IMR-90 (cell line): ENCODE measurements around the gene NPAS3. TPM values are rescaled to one million over a fixed set of nuclear protein-coding genes. Genes with fewer than 3 reads are reported as not detected.

ENCODE experiments used
- ATAC-seq: fragments of 200-7000 bp; cut with Tn5 transposase; 2 replicates; pipeline ENCODE4 v1.9.1; 2020; ENCODE audit warnings: low read depth, mild to moderate bottlenecking, moderate library complexity
- BruUV-seq: library from RNA; stranded (reverse); fragments of 400-500 nt; replicated peaks from 2 replicates; lab custom pipeline; 2021; lab: Mats Ljungman, UMichigan
- CTCF ChIA-PET: fragments of 300-600 bp; formaldehyde crosslinking; extraction: SDS; loops from one replicate; lab custom pipeline; 2021; ENCODE audit warnings: antibody characterized with exemption; lab: Yijun Ruan, JAX
- POLR2A ChIA-PET: fragments of 300-600 bp; sonication (Branson Sonifier 250); formaldehyde crosslinking; loops from one replicate; lab custom pipeline; 2022; ENCODE audit warnings: antibody characterized with exemption; ENCODE audit not compliant: unreplicated experiment; lab: Charles Lee
- DNase-seq: peaks from one replicate; pipeline ENCODE4 v3.0.0; 2013
- H2AFZ ChIP-seq: replicated peaks from 2 replicates; pipeline ENCODE3; 2013; ENCODE audit warnings: low read length, mild to moderate bottlenecking; ENCODE audit not compliant: poor library complexity
- H2AK5ac ChIP-seq: 2 replicates; pipeline ENCODE4 v1.6.1; 2013; ENCODE audit warnings: low read depth, low read length, inconsistent platforms
- H2AK9ac ChIP-seq: replicated peaks from 2 replicates; pipeline ENCODE3; 2013; ENCODE audit warnings: mild to moderate bottlenecking, low read depth, low read length, moderate library complexity; ENCODE audit not compliant: poor library complexity
- H2BK120ac ChIP-seq: 2 replicates; pipeline ENCODE4 v1.6.1; 2013; ENCODE audit warnings: low read depth, low read length, inconsistent platforms
- H2BK15ac ChIP-seq: 3 replicates; pipeline ENCODE4 v1.6.1; 2013; ENCODE audit warnings: low read depth, low read length, inconsistent platforms
- H2BK20ac ChIP-seq: 2 replicates; pipeline ENCODE4 v1.6.1; 2013; ENCODE audit warnings: low read depth, mild to moderate bottlenecking, inconsistent platforms, low read length, moderate library complexity
- H2BK5ac ChIP-seq: 2 replicates; pipeline ENCODE4 v1.6.1; 2013; ENCODE audit warnings: mild to moderate bottlenecking, low read depth, low read length, inconsistent platforms; ENCODE audit not compliant: poor library complexity, severe bottlenecking
- H3K14ac ChIP-seq: replicated peaks from 2 replicates; pipeline ENCODE4 v1.6.1; 2013; ENCODE audit warnings: low read depth, low read length, inconsistent platforms
- H3K18ac ChIP-seq: 2 replicates; pipeline ENCODE4 v1.6.1; 2013; ENCODE audit warnings: low read depth, low read length, control low read depth
- H3K23ac ChIP-seq: 2 replicates; pipeline ENCODE4 v1.6.1; 2013; ENCODE audit warnings: low read depth, low read length, inconsistent platforms
- H3K27ac ChIP-seq: 2 replicates; pipeline ENCODE4 v1.5.1; 2013; ENCODE audit warnings: mild to moderate bottlenecking, control low read depth, low read length; ENCODE audit not compliant: insufficient read depth
- H3K27me3 ChIP-seq: 2 replicates; pipeline ENCODE4 v1.6.1; 2013; ENCODE audit warnings: low read length; ENCODE audit not compliant: control insufficient read depth, insufficient read depth
- H3K36me3 ChIP-seq: 2 replicates; pipeline ENCODE4 v1.6.1; 2013; ENCODE audit warnings: low read length, mixed read lengths; ENCODE audit not compliant: control insufficient read depth, insufficient read depth
- H3K4ac ChIP-seq: 2 replicates; pipeline ENCODE4 v1.6.1; 2013; ENCODE audit warnings: low read depth, low read length, inconsistent platforms
- H3K4me1 ChIP-seq: 2 replicates; pipeline ENCODE4 v1.6.1; 2013; ENCODE audit warnings: low read length, mixed read lengths; ENCODE audit not compliant: control insufficient read depth, insufficient read depth
- H3K4me2 ChIP-seq: 2 replicates; pipeline ENCODE4 v1.6.1; 2013; ENCODE audit warnings: low read depth, mild to moderate bottlenecking, control low read depth, low read length, moderate library complexity
- H3K4me3 ChIP-seq: 2 replicates; pipeline ENCODE4 v1.5.1; 2013; ENCODE audit warnings: low read depth, mild to moderate bottlenecking, control low read depth, low read length, moderate library complexity; ENCODE audit not compliant: insufficient read depth
- H3K56ac ChIP-seq: 2 replicates; pipeline ENCODE4 v1.6.1; 2013; ENCODE audit warnings: low read length, inconsistent platforms; ENCODE audit not compliant: insufficient read depth; ENCODE audit errors: extremely low read depth
- H3K79me1 ChIP-seq, 2 experiments: 2 replicates each; pipeline ENCODE4 v1.6.1; 2013; ENCODE audit warnings: low read length in 2 of 2, inconsistent platforms in 1 of 2, low read depth in 1 of 2
- H3K9ac ChIP-seq: 2 replicates; pipeline ENCODE4 v1.6.1; 2013; ENCODE audit warnings: low read depth, low read length, control low read depth
- H3K9me1 ChIP-seq: 2 replicates; pipeline ENCODE4 v1.6.1; 2013; ENCODE audit warnings: low read length, inconsistent platforms; ENCODE audit not compliant: insufficient read depth
- H3K9me3 ChIP-seq: 2 replicates; pipeline ENCODE4 v1.6.1; 2013; ENCODE audit warnings: low read length; ENCODE audit not compliant: control insufficient read depth, insufficient read depth
- H4K20me1 ChIP-seq: 2 replicates; pipeline ENCODE4 v1.6.1; 2013; ENCODE audit warnings: low read length, inconsistent platforms; ENCODE audit not compliant: insufficient read depth
- H4K5ac ChIP-seq: 2 replicates; pipeline ENCODE4 v1.6.1; 2013; ENCODE audit warnings: mild to moderate bottlenecking, low read depth, low read length, control low read depth
- H4K8ac ChIP-seq, 2 experiments: 2 replicates each; pipeline ENCODE4 v1.6.1; 2013; ENCODE audit warnings: low read depth in 2 of 2, low read length in 2 of 2, control low read depth in 1 of 2, inconsistent platforms in 1 of 2
- H4K91ac ChIP-seq: 2 replicates; pipeline ENCODE4 v1.6.1; 2013; ENCODE audit warnings: low read depth, low read length, inconsistent platforms; ENCODE audit not compliant: insufficient read depth
- FOS ChIP-seq: fragments of 150-350 bp; IDR thresholded peaks from 2 replicates; pipeline ENCODE4 v1.6.1; 2016; ENCODE audit warnings: low read depth, low read length
- MAFK ChIP-seq: IDR thresholded peaks from 2 replicates; pipeline ENCODE4 v1.6.1; 2012; ENCODE audit warnings: low read depth, low read length, improper control_type of control experiment
- RCOR1 ChIP-seq: IDR thresholded peaks from 2 replicates; pipeline ENCODE4 v1.6.1; 2012; ENCODE audit warnings: mild to moderate bottlenecking, low read length, improper control_type of control experiment; ENCODE audit not compliant: insufficient replicate concordance
- WGBS, 2 experiments: methylation state at CpG; one replicate each; pipeline versions ENCODE4 v1.1.5 to v1.1.7; 2013; ENCODE audit warnings: missing lambda C conversion rate in 2 of 2; ENCODE audit not compliant: insufficient read length in 1 of 2; ENCODE audit errors: extremely low coverage in 2 of 2; 5-methylcytosine and 5-hydroxymethylcytosine counted together
- dilution Hi-C: fragments of 300-500 bp; cut with HindIII; formaldehyde crosslinking; loops from one replicate; pipeline ENCODE4 v1.14.3; 2018; ENCODE audit warnings: low sequenced_read_pairs; ENCODE audit not compliant: unreplicated experiment
- in situ Hi-C: fragments of 300-500 bp; cut with MboI; formaldehyde crosslinking; loops from 3 replicates; pipeline ENCODE4 v1.14.3; 2019; ENCODE audit warnings: low sequenced_read_pairs, inconsistent platforms, mixed read lengths
- intact Hi-C: fragments of 100-400 bp; cut with micrococcal nuclease; formaldehyde crosslinking; loops from 2 replicates; pipeline ENCODE4 v1.10.0; 2022
- polyA plus RNA-seq, 3 experiments: library from polyadenylated mRNA; depleted of rRNA; stranded (reverse); fragments of >200 nt; gene quantifications; 2 replicates each; pipeline ENCODE4 v1.2.3, GENCODE V29; 2012; ENCODE audit warnings: low replicate concordance in 1 of 3
- total RNA-seq: library from RNA; depleted of rRNA; stranded (reverse); fragments of >200 nt; gene quantifications from 2 replicates; pipeline ENCODE4 v1.2.3, GENCODE V29; 2012

Gene NPAS3
- total and polyA plus RNA-seq, 2 of the 4 experiments (the other 2 are of a cell fraction): not detected

GRCh38 chr14:33070475-33070874, 131.8 kb downstream of the NPAS3 start:
- H2AK9ac ChIP-seq: no peak overlapping the region
- no peak for DNase-seq
- dilution Hi-C loops: no loop called here

More at GRCh38 chr14:33070475-33070874, 131.8 kb downstream of the NPAS3 start:
- no TSS peak for BruUV-seq
- H3K4me2 ChIP-seq: no peak overlapping the region
- H3K4me3 ChIP-seq: no peak overlapping the region
- H2BK120ac ChIP-seq: no peak overlapping the region
- no peaks in the 10 kb centered on the region for H3K9me1 ChIP-seq
- no peaks in the 10 kb centered on the region for H3K4me1 ChIP-seq
- no peak overlapping the region for H2AFZ ChIP-seq
- H3K27ac ChIP-seq: no peak overlapping the region
- H3K56ac ChIP-seq: no peak overlapping the region
- H4K91ac ChIP-seq: no peak overlapping the region
- H3K27me3 ChIP-seq: no peaks in the 10 kb centered on the region
- in situ Hi-C loops: no loop called here
- ChIA-PET CTCF (no interaction called here), POLR2A (no interaction called here)
- H3K36me3 ChIP-seq: no peaks in the 10 kb centered on the region
- no peak overlapping the region for H3K23ac ChIP-seq
- no peaks in the 10 kb centered on the region for H3K79me1 ChIP-seq
- H4K8ac ChIP-seq: no peak overlapping the region
- ATAC-seq: no peak
- no peak for TF ChIP-seq MAFK
- no peak for TF ChIP-seq FOS
- TF ChIP-seq RCOR1: no peak
- H2BK20ac ChIP-seq: no peak overlapping the region
- no peaks in the 10 kb centered on the region for H3K9me3 ChIP-seq
- H3K9ac ChIP-seq: no peak overlapping the region
- H2AK5ac ChIP-seq: no peak overlapping the region
- no CpG with 5 or more reads among the region's 5 CpGs for WGBS, 2 experiments
- H2BK15ac ChIP-seq: no peak overlapping the region
- intact Hi-C loops: no loop called here
- no peak overlapping the region for H2BK5ac ChIP-seq
- no peak overlapping the region for H3K14ac ChIP-seq
- no peak overlapping the region for H3K4ac ChIP-seq
- H3K18ac ChIP-seq: no peak overlapping the region
- no peaks in the 10 kb centered on the region for H4K20me1 ChIP-seq
- no peak overlapping the region for H4K5ac ChIP-seq
